ENCODE data around the gene GARIN1A. TPM values are rescaled to one million over a fixed set of nuclear protein-coding genes. Genes with fewer than 3 reads are reported as not detected.
"Not testable (repeated sequence)": the region's sequence is repeated elsewhere in the genome, so short reads cannot be mapped to it uniquely, and the experiment has no call there.

The GARIN1A gene
- 0.68 TPM in 1 of 2 replicates, not detected in the other for total RNA-seq (2014; rRNA removed; shearing (Covaris generic))

GRCh38 chr7:128671992-128672391 lies at the start of gene GARIN1A:
TSS of gene GARIN1A (plus strand) at chr7:128672292. CDS start at chr7:128672398, 106 bp downstream.
- Histone ChIP-seq H3K4me1 (replicated peaks) (no peaks in the 10 kb centered on the region), H3K9me3 (replicated peaks) (no peaks in the 10 kb centered on the region), H3K36me3 (no peaks in the 10 kb centered on the region), H3K4me3 (no peak within 1 kb of the TSS), H3K27me3 (replicated peaks) (no peaks in the 10 kb centered on the region), H3K27ac (no peak within 1 kb of the TSS)
- DNase-seq (ENCODE audit: low read depth in 1 of 2, low spot score in 2 of 2): no peak

- H3K27ac ChIP-seq; DNase-seq (ENCODE audit: low read depth in 1 of 2, low spot score in 2 of 2); H3K36me3 ChIP-seq; H3K4me1 ChIP-seq (replicated peaks); H3K4me3 ChIP-seq; H3K27me3 ChIP-seq (replicated peaks); H3K9me3 ChIP-seq (replicated peaks): not testable (repeated sequence)
Measured at GRCh38 chr7:128627124-128627523, 45.0 kb upstream of the GARIN1A start.

GRCh38 chr7:128633915-128634314 lies 38.2 kb upstream of the GARIN1A start:
- H3K27ac ChIP-seq; H3K9me3 ChIP-seq (replicated peaks); H3K4me1 ChIP-seq (replicated peaks); H3K27me3 ChIP-seq (replicated peaks); H3K4me3 ChIP-seq; DNase-seq (ENCODE audit: low read depth in 1 of 2, low spot score in 2 of 2): not testable (repeated sequence)
- peaks cover 11% of the 10 kb centered on the region; the same call in 1 of the 2 replicates for H3K36me3 ChIP-seq

GRCh38 chr7:128645206-128645605 lies 26.9 kb upstream of the GARIN1A start:
- DNase-seq (ENCODE audit: low read depth in 1 of 2, low spot score in 2 of 2); H3K36me3 ChIP-seq; H3K4me3 ChIP-seq; H3K4me1 ChIP-seq (replicated peaks); H3K9me3 ChIP-seq (replicated peaks); H3K27ac ChIP-seq; H3K27me3 ChIP-seq (replicated peaks): not testable (repeated sequence)

- H3K4me1 ChIP-seq (replicated peaks); H3K27ac ChIP-seq; H3K9me3 ChIP-seq (replicated peaks); DNase-seq (ENCODE audit: low read depth in 1 of 2, low spot score in 2 of 2); H3K36me3 ChIP-seq; H3K4me3 ChIP-seq; H3K27me3 ChIP-seq (replicated peaks): not testable (repeated sequence)
Measured at GRCh38 chr7:128645844-128646243, 26.2 kb upstream of the GARIN1A start.

GRCh38 chr7:128646877-128647276 lies 25.2 kb upstream of the GARIN1A start:
- DNase-seq (ENCODE audit: low read depth in 1 of 2, low spot score in 2 of 2); H3K4me3 ChIP-seq; H3K27ac ChIP-seq; H3K36me3 ChIP-seq; H3K9me3 ChIP-seq (replicated peaks); H3K27me3 ChIP-seq (replicated peaks); H3K4me1 ChIP-seq (replicated peaks): not testable (repeated sequence)

GRCh38 chr7:128651096-128651495 lies 21.0 kb upstream of the GARIN1A start:
- H3K4me3 ChIP-seq; H3K27ac ChIP-seq; H3K4me1 ChIP-seq (replicated peaks); H3K27me3 ChIP-seq (replicated peaks); H3K36me3 ChIP-seq; DNase-seq (ENCODE audit: low read depth in 1 of 2, low spot score in 2 of 2); H3K9me3 ChIP-seq (replicated peaks): not testable (repeated sequence)

GRCh38 chr7:128652606-128653005 lies 19.5 kb upstream of the GARIN1A start:
- DNase-seq (ENCODE audit: low read depth in 1 of 2, low spot score in 2 of 2); H3K4me1 ChIP-seq (replicated peaks); H3K27ac ChIP-seq; H3K9me3 ChIP-seq (replicated peaks); H3K27me3 ChIP-seq (replicated peaks); H3K36me3 ChIP-seq; H3K4me3 ChIP-seq: not testable (repeated sequence)

- not testable (repeated sequence) for H3K9me3 ChIP-seq (replicated peaks); DNase-seq (ENCODE audit: low read depth in 1 of 2, low spot score in 2 of 2); H3K4me1 ChIP-seq (replicated peaks); H3K36me3 ChIP-seq; H3K27me3 ChIP-seq (replicated peaks); H3K4me3 ChIP-seq; H3K27ac ChIP-seq
Measured at GRCh38 chr7:128653197-128653596, 18.9 kb upstream of the GARIN1A start.

GRCh38 chr7:128654080-128654479 lies 18.0 kb upstream of the GARIN1A start:
- H3K36me3 ChIP-seq; H3K4me3 ChIP-seq; DNase-seq (ENCODE audit: low read depth in 1 of 2, low spot score in 2 of 2); H3K27ac ChIP-seq; H3K9me3 ChIP-seq (replicated peaks); H3K4me1 ChIP-seq (replicated peaks); H3K27me3 ChIP-seq (replicated peaks): not testable (repeated sequence)

GRCh38 chr7:128654501-128654900 lies 17.6 kb upstream of the GARIN1A start:
- not testable (repeated sequence) for DNase-seq (ENCODE audit: low read depth in 1 of 2, low spot score in 2 of 2); H3K4me1 ChIP-seq (replicated peaks); H3K9me3 ChIP-seq (replicated peaks); H3K36me3 ChIP-seq; H3K27ac ChIP-seq; H3K27me3 ChIP-seq (replicated peaks); H3K4me3 ChIP-seq

GRCh38 chr7:128658428-128658827 lies 13.7 kb upstream of the GARIN1A start:
- not testable (repeated sequence) for H3K27me3 ChIP-seq (replicated peaks); H3K27ac ChIP-seq; H3K4me3 ChIP-seq; H3K4me1 ChIP-seq (replicated peaks); DNase-seq (ENCODE audit: low read depth in 1 of 2, low spot score in 2 of 2); H3K36me3 ChIP-seq
- peaks cover 10% of the 10 kb centered on the region; the same call in 1 of the 2 replicates for H3K9me3 ChIP-seq (replicated peaks)

- Histone ChIP-seq H3K4me1 (replicated peaks) (no peaks in the 10 kb centered on the region), H3K27ac (no peak overlapping the region), H3K4me3 (no peak overlapping the region), H3K36me3 (peaks cover 3% of the 10 kb centered on the region; the same call in 1 of the 2 replicates), H3K27me3 (replicated peaks) (no peaks in the 10 kb centered on the region), H3K9me3 (replicated peaks) (peaks cover 10% of the 10 kb centered on the region; the same call in 1 of the 2 replicates)
- no peak for DNase-seq (ENCODE audit: low read depth in 1 of 2, low spot score in 2 of 2)
Measured at GRCh38 chr7:128660596-128660995, 11.5 kb upstream of the GARIN1A start.

- Histone ChIP-seq H3K27me3 (replicated peaks) (no peaks in the 10 kb centered on the region), H3K9me3 (replicated peaks) (peaks cover 10% of the 10 kb centered on the region; the same call in 1 of the 2 replicates), H3K36me3 (peaks cover 3% of the 10 kb centered on the region; the same call in 1 of the 2 replicates), H3K4me1 (replicated peaks) (no peaks in the 10 kb centered on the region), H3K27ac (no peak overlapping the region), H3K4me3 (no peak overlapping the region)
- DNase-seq (ENCODE audit: low read depth in 1 of 2, low spot score in 2 of 2): no peak
Measured at GRCh38 chr7:128661446-128661845, 10.6 kb upstream of the GARIN1A start.

GRCh38 chr7:128662091-128662490 lies 10.0 kb upstream of the GARIN1A start:
- H3K27ac ChIP-seq: no peak overlapping the region
- H3K27me3 ChIP-seq (replicated peaks): no peaks in the 10 kb centered on the region
- peaks cover 10% of the 10 kb centered on the region; the same call in 1 of the 2 replicates for H3K9me3 ChIP-seq (replicated peaks)
- DNase-seq (ENCODE audit: low read depth in 1 of 2, low spot score in 2 of 2): no peak
- no peaks in the 10 kb centered on the region for H3K4me1 ChIP-seq (replicated peaks)
- H3K4me3 ChIP-seq: no peak overlapping the region
- H3K36me3 ChIP-seq: peaks cover 3% of the 10 kb centered on the region; the same call in 1 of the 2 replicates
